Measurements from ENCODE around the gene MAPKBP1. TPM values are rescaled to one million over a fixed set of nuclear protein-coding genes. Genes with fewer than 3 reads are reported as not detected.

Gene MAPKBP1
- total and polyA plus RNA-seq, 9 of the 15 experiments (the other 6 are each of a cell fraction or from before 2014, with no cell fraction given), result 0.15 to 9.5 (median 4.5) TPM

- no peak for TF ChIP-seq POLR2B (IDR thresholded peaks at IDR 0.05; ENCODE audit: low read depth, partially characterized antibody)
- TF ChIP-seq SIN3B (IDR thresholded peaks at IDR 0.05; ENCODE audit: low read depth), result no peak
These were observed 48.2 kb downstream of the MAPKBP1 start (continued) for GRCh38 chr15:41822471-41822870.

GRCh38 chr15:41822957-41823356 lies 48.7 kb downstream of the MAPKBP1 start:
- in situ Hi-C loops (cut with MboI), result loop anchor here (25.0 kb wide), 1 partner anchor 361 kb away; no protein-coding TSS in a partner anchor
- Histone ChIP-seq H3K79me2 (ENCODE audit: control insufficient read depth, insufficient read depth, low read length) (no peaks in the 10 kb centered on the region), H3K9me3 (replicated peaks; ENCODE audit: control insufficient read depth, insufficient read depth, low read depth, low read length) (no peaks in the 10 kb centered on the region), H2AFZ (ENCODE audit: low read depth, low read length) (no peak overlapping the region), H3K9ac (ENCODE audit: insufficient read depth in 1 of 2, low read depth in 2 of 2, low read length in 2 of 2) (0 out of 4 replicates have a peak overlapping the region, but pooled peaks of 1 of the 2 experiments have one; percentile 21), H3K36me3 (ENCODE audit: control insufficient read depth, insufficient read depth, low read length) (peaks cover 7% of the 10 kb centered on the region; the same call in 1 of the 3 replicates), H4K20me1 (replicated peaks; ENCODE audit: control insufficient read depth, insufficient read depth, low read length) (no peaks in the 10 kb centered on the region), H3K27me3 (ENCODE audit: control insufficient read depth in 2 of 2, insufficient read depth in 2 of 2, low read length in 2 of 2) (no peaks in the 10 kb centered on the region), H3K4me1 (replicated peaks in 1 of 2; ENCODE audit: control insufficient read depth in 2 of 2, insufficient read depth in 2 of 2, low read length in 2 of 2) (peaks cover 0 to 7% of the 10 kb centered on the region in 2 experiments; a peak in 1 of 5 replicates), H3K9me1 (ENCODE audit: control insufficient read depth, insufficient read depth, low read length) (no peaks in the 10 kb centered on the region), H3K4me2 (ENCODE audit: insufficient read depth, low read length) (no peak overlapping the region), H3K27ac (ENCODE audit: extremely low read depth, low read depth, low read length) (no peak overlapping the region), H3K4me3 (no peak overlapping the region)
- 69% methylated on average over 6 of the region's 6 CpGs for WGBS (ENCODE audit: insufficient coverage, low coverage, missing lambda C conversion rate)
- no TSS peak for BruUV-seq (replicated peaks)
- DNase-seq (ENCODE audit: extremely low read depth in 1 of 4, low spot score in 3 of 4) (no peak), ATAC-seq (no peak), FAIRE-seq (no peak)
- ChIA-PET CTCF (ENCODE audit: low intra/inter-chr PET ratio) (no interaction called here), POLR2A (no interaction called here)
- no peak for TF ChIP-seq AFF4 (CRISPR knock-in tag; IDR thresholded peaks at IDR 0.05)
- TF ChIP-seq ZNF165 (CRISPR knock-in tag; IDR thresholded peaks at IDR 0.05; ENCODE audit: borderline replicate concordance), result no peak
- no peak for TF ChIP-seq SETDB1 (IDR thresholded peaks at IDR 0.05; ENCODE audit: low read length)
- no peak for TF ChIP-seq ZBTB2 (IDR thresholded peaks at IDR 0.05)
- no peak for TF ChIP-seq ZNF431 (CRISPR knock-in tag; IDR thresholded peaks at IDR 0.05)
- no peak for TF ChIP-seq SRSF7 (optimal IDR thresholded peaks at IDR 0.05; ENCODE audit: low read depth, low read length)
- TF ChIP-seq NELFE (IDR thresholded peaks at IDR 0.05; ENCODE audit: insufficient read depth, insufficient read length), result no peak
- intact Hi-C loops (cut with micrococcal nuclease), result no loop called here

Measured in K562 (cell line).